Activated CD8-positive, alpha-beta T cell treated with anti-CD3 and anti-CD28 coated beads, Interleukin-2, amount 10 ng/mL, durations not matched to agents 7 days and 5 days (primary cell): ENCODE results near the gene PLXNC1. TPM values are rescaled to one million over a fixed set of nuclear protein-coding genes. Genes with fewer than 3 reads are reported as not detected.
A peak's percentile ranks its signal among the peaks of the same experiment; 100 is the strongest.

Source experiments
- ATAC-seq: fragments of 150-1000 bp; cut with Tn5 transposase; one replicate; pipeline ENCODE4 v1.10.0; 2021; ENCODE audit warnings: moderate library complexity
- CTCF ChIA-PET: fragments of 350-600 bp; sonication (Branson Sonifier 250); formaldehyde crosslinking; loops from one replicate; lab custom pipeline; 2021; ENCODE audit warnings: antibody characterized with exemption; lab: Charles Lee
- POLR2A ChIA-PET: fragments of 350-600 bp; sonication (Branson Sonifier 250); formaldehyde crosslinking; loops from one replicate; lab custom pipeline; 2021; ENCODE audit warnings: antibody characterized with exemption; lab: Charles Lee
- DNase-seq: peaks from one replicate; pipeline ENCODE4 v3.0.0-alpha.2; 2020
- H3K27ac Mint-ChIP-seq: one replicate; pipeline ENCODE4 v1.8.0; 2021; ENCODE audit warnings: mild to moderate bottlenecking, mixed read lengths
- H3K27me3 Mint-ChIP-seq: one replicate; pipeline ENCODE4 v1.8.0; 2021; ENCODE audit warnings: low read depth, mixed read lengths
- H3K36me3 Mint-ChIP-seq: one replicate; pipeline ENCODE4 v1.8.0; 2021; ENCODE audit warnings: low read depth, mixed read lengths
- H3K4me1 Mint-ChIP-seq: one replicate; pipeline ENCODE4 v1.8.0; 2021; ENCODE audit warnings: low read depth, mixed read lengths
- H3K4me3 Mint-ChIP-seq: one replicate; pipeline ENCODE4 v1.8.0; 2021; ENCODE audit warnings: mild to moderate bottlenecking, mixed read lengths
- H3K9me3 Mint-ChIP-seq: one replicate; pipeline ENCODE4 v1.8.0; 2022; ENCODE audit warnings: mixed read lengths; ENCODE audit not compliant: insufficient read depth
- total RNA-seq, 2 experiments: library from RNA; stranded (reverse); gene quantifications; one replicate each; pipeline ENCODE4 v1.2.3, GENCODE V29; 2021

PLXNC1 gene
- total RNA-seq, 2 experiments from 2014 or later = 43.8 to 45.6 TPM

DNA sequence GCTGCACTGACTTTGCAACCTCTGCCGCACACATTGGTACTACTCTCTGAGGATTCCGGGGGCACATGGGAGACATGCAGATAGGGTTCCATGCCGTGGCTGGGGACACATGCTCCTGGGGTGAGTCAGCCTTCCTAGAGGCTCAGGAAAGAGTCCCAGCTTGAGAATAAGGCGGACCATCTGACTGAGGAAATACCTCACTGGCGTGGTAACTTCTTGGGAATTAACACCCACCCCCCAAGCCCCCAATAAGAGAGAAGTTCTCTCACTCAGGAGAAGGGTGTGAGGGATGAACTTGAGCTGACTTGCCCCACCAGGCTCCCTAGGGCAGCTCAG lies 23.2 kb downstream of the PLXNC1 start:
- ATAC-seq (no peak), DNase-seq (no peak)
- no peaks in the 10 kb centered on the region for H3K27me3 Mint-ChIP-seq
- H3K4me3 Mint-ChIP-seq = no peak overlapping the region
- CTCF ChIA-PET = interaction anchor here (1.0 to 3.3 kb wide), 2 partner anchors 22 to 37 kb away, joined by 3 to 15 read pairs; partner anchors contain the start of gene PLXNC1
- H3K27ac Mint-ChIP-seq = no peak overlapping the region
- H3K9me3 Mint-ChIP-seq = no peaks in the 10 kb centered on the region
- peaks cover 52% of the 10 kb centered on the region for H3K36me3 Mint-ChIP-seq
- H3K4me1 Mint-ChIP-seq = peaks cover 65% of the 10 kb centered on the region
- POLR2A ChIA-PET = no interaction called here

DNA sequence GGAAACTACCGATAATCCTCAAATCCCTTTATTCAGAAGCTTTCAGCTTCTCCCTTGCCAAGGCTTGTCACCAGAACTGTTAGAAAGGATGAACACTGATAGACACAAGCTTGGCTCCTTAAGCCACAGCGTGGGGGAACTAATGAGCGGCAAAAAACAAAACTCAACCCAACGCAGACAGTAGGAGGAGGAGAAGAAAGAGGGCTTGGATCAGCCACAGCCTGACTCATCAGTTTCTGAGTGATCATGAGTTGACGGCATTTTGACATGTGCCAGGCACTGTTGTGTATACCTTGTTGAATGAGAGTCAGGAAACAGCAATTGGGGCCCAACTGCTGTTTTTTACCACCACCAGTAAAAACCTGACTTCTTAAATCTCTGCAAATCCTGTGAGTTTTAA lies 23.7 kb downstream of the PLXNC1 start:
- no peak overlapping the region for H3K27ac Mint-ChIP-seq

GRCh38 chr12:94172973-94173372 lies 24.6 kb downstream of the PLXNC1 start:
- peaks cover 8% of the 10 kb centered on the region for H3K9me3 Mint-ChIP-seq
- no peak for DNase-seq
- no peak for ATAC-seq
- H3K36me3 Mint-ChIP-seq = peaks cover 54% of the 10 kb centered on the region
- ChIA-PET CTCF (interaction anchor here (0.9 to 3.3 kb wide), 4 partner anchors 24 to 90 kb away, joined by 3 to 15 read pairs (median 4); partner anchors contain the start of gene PLXNC1), POLR2A (interaction anchor here (1.1 kb wide), 1 partner anchor 15 kb away, joined by 3 read pairs; no protein-coding TSS in a partner anchor)
- peaks cover 67% of the 10 kb centered on the region for H3K4me1 Mint-ChIP-seq
- no peak overlapping the region for H3K4me3 Mint-ChIP-seq
- no peaks in the 10 kb centered on the region for H3K27me3 Mint-ChIP-seq
- no peak overlapping the region for H3K27ac Mint-ChIP-seq

More for the DNA sequence above, 23.7 kb downstream of the PLXNC1 start:
- ChIA-PET CTCF (interaction anchor here (1.0 to 3.3 kb wide), 2 partner anchors 23 to 38 kb away, joined by 3 to 15 read pairs; partner anchors contain the start of gene PLXNC1), POLR2A (no interaction called here)
- Mint-ChIP-seq H3K27me3 (no peaks in the 10 kb centered on the region), H3K4me3 (no peak overlapping the region), H3K36me3 (peaks cover 52% of the 10 kb centered on the region), H3K4me1 (peaks cover 65% of the 10 kb centered on the region), H3K9me3 (no peaks in the 10 kb centered on the region)
- ATAC-seq = no peak
- DNase-seq = no peak

GRCh38 chr12:94173660-94174265 lies 25.4 kb downstream of the PLXNC1 start:
- Mint-ChIP-seq H3K4me3 (peak overlapping the region; percentile 12), H3K4me1 (peaks cover 60% of the 10 kb centered on the region), H3K9me3 (peaks cover 14% of the 10 kb centered on the region), H3K36me3 (peaks cover 60% of the 10 kb centered on the region), H3K27ac (peak overlapping the region; percentile 47), H3K27me3 (no peaks in the 10 kb centered on the region)
- CTCF ChIA-PET = interaction anchor here (0.6 to 3.3 kb wide), 9 partner anchors 8 to 431 kb away, joined by 3 to 15 read pairs (median 3); partner anchors contain the start of gene PLXNC1
- POLR2A ChIA-PET = interaction anchor here (1.0 to 1.8 kb wide), 3 partner anchors 16 to 34 kb away, joined by 3 to 6 read pairs (median 3); partner anchors contain the start of gene PLXNC1
- ATAC-seq (peak; percentile 37), DNase-seq (no peak)

- ChIA-PET POLR2A (interaction anchor here (0.5 to 1.8 kb wide), 3 partner anchors 26 to 396 kb away, joined by 3 to 6 read pairs (median 3); partner anchors contain the start of gene PLXNC1), CTCF (interaction anchor here (0.8 to 2.3 kb wide), 8 partner anchors 14 to 87 kb away, joined by 3 to 6 read pairs (median 4); no protein-coding TSS in a partner anchor)
- peak; percentile 57 for ATAC-seq
- Mint-ChIP-seq H3K4me3 (peak overlapping the region; percentile 12), H3K27ac (peak overlapping the region; percentile 47), H3K36me3 (peaks cover 61% of the 10 kb centered on the region), H3K4me1 (peaks cover 60% of the 10 kb centered on the region), H3K27me3 (no peaks in the 10 kb centered on the region), H3K9me3 (peaks cover 14% of the 10 kb centered on the region)
- peak; percentile 75 for DNase-seq
Observed at GRCh38 chr12:94174576-94174975, 26.2 kb downstream of the PLXNC1 start.

DNA sequence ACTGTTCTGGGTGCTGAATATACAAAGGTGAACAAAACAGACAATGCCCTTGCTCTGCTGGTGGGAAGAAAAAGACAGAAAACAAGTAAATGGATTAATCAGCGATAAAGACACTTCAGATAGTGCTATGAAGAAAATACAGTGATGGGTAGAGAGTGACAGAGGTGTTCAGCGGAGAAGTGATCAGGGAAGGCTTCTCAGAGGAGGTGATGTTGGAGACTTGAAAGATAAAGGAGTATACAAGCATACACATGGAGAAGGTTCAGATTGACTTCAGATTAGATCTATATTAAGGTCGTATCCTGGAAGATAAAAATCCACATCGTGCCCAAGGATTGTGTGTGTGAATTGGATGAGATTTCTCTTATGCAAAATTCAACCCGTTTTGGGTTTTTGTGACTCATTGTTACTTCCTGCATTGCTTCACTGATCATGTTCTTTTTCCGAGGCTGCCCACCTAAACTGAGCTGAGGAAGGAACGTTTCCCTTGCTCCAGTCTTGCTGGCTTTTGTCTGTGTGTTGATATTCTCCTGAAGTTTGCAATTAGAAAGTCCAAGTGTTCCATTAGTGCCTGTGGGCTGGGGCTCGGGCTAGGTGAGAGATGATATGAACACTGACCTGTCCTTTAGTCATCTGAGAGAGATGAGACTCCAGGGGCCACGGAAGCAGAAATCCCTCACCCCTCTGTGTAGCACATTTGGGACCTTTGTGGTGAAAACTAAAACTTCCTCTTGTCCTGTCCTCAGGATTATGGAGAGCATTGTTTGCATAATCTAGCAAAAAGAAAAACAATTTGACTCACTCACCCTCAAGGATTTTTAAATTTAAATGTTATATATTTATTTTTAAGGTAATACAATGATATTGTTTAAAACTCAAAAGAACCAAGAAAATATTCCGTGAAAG lies 27.6 kb downstream of the PLXNC1 start:
- DNase-seq (no peak), ATAC-seq (peak; percentile 27)
- Mint-ChIP-seq H3K4me1 (peaks cover 59% of the 10 kb centered on the region), H3K9me3 (peaks cover 14% of the 10 kb centered on the region), H3K27me3 (no peaks in the 10 kb centered on the region), H3K36me3 (peaks cover 61% of the 10 kb centered on the region), H3K27ac (peak overlapping the region; percentile 15), H3K4me3 (peak overlapping the region; percentile 13)
- ChIA-PET POLR2A (interaction anchor here (0.5 kb wide), 1 partner anchor 828 kb away, joined by 3 read pairs; no protein-coding TSS in a partner anchor), CTCF (interaction anchor here (1.4 to 2.3 kb wide), 2 partner anchors 23 to 27 kb away, joined by 3 to 5 read pairs; no protein-coding TSS in a partner anchor)

DNA sequence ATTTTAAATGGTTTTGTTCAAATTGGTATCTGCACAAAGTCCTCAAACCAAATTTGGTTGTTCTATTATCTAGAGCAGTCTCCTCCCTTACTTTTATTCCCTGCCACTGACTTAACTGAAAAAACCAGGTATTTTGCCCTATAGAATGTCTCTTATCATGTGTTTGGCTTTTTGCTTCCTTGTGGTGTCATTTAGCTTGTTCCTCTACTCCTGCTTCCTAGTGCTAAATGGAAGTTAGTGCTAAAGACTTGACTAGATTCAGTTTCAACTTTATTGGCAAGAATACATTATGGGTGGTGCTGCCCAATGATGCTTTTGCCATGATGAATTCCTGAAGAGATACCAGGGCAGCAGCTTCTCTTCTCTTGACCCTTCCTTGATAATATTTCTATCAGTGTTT lies 29.7 kb downstream of the PLXNC1 start:
- ChIA-PET POLR2A (no interaction called here), CTCF (interaction anchor here (1.0 to 1.2 kb wide), 3 partner anchors 15 to 29 kb away, joined by 3 to 4 read pairs (median 3); partner anchors contain the start of gene PLXNC1)
- Mint-ChIP-seq H3K36me3 (peaks cover 56% of the 10 kb centered on the region), H3K27ac (no peak overlapping the region), H3K4me1 (peaks cover 51% of the 10 kb centered on the region), H3K4me3 (no peak overlapping the region), H3K27me3 (no peaks in the 10 kb centered on the region), H3K9me3 (peaks cover 14% of the 10 kb centered on the region)
- DNase-seq = no peak
- ATAC-seq = no peak

- H3K36me3 Mint-ChIP-seq = peaks cover 60% of the 10 kb centered on the region
- no peaks in the 10 kb centered on the region for H3K27me3 Mint-ChIP-seq
- DNase-seq (no peak), ATAC-seq (no peak)
- CTCF ChIA-PET = interaction anchor here (1.0 to 1.2 kb wide), 3 partner anchors 14 to 30 kb away, joined by 3 to 4 read pairs (median 3); partner anchors contain the start of gene PLXNC1
- H3K27ac Mint-ChIP-seq = no peak overlapping the region
- POLR2A ChIA-PET = no interaction called here
- peaks cover 14% of the 10 kb centered on the region for H3K9me3 Mint-ChIP-seq
- H3K4me1 Mint-ChIP-seq = peaks cover 43% of the 10 kb centered on the region
- no peak overlapping the region for H3K4me3 Mint-ChIP-seq
Observed at GRCh38 chr12:94178882-94179281, 30.5 kb downstream of the PLXNC1 start.

DNA sequence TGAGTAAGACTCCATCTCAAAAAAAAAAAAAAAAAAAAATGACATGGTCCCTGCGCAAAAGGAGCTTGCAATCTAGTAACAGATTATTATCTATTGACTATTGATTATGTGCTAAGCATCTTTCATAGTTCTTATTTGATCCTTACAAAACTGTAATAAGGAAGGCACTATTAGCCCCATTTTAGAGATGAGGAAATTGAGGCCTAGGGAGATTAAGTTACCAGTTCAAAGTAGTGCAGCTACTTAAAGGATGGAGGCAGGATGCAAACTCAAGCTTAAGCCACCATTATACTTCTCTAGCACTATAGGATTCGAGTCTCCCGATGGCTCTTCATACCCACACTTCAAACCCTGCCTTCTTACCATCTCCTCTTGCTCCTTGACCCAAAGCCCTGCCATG lies 31.3 kb downstream of the PLXNC1 start:
- H3K27me3 Mint-ChIP-seq = no peaks in the 10 kb centered on the region
- H3K4me3 Mint-ChIP-seq = no peak overlapping the region
- ChIA-PET CTCF (interaction anchor here (1.8 kb wide), 1 partner anchor 22 kb away, joined by 5 read pairs; no protein-coding TSS in a partner anchor), POLR2A (interaction anchor here (1.0 kb wide), 1 partner anchor 442 kb away, joined by 3 read pairs; no protein-coding TSS in a partner anchor)
- ATAC-seq = no peak
- H3K4me1 Mint-ChIP-seq = peaks cover 36% of the 10 kb centered on the region
- peaks cover 60% of the 10 kb centered on the region for H3K36me3 Mint-ChIP-seq
- H3K27ac Mint-ChIP-seq = no peak overlapping the region
- peaks cover 14% of the 10 kb centered on the region for H3K9me3 Mint-ChIP-seq
- DNase-seq = no peak

DNA sequence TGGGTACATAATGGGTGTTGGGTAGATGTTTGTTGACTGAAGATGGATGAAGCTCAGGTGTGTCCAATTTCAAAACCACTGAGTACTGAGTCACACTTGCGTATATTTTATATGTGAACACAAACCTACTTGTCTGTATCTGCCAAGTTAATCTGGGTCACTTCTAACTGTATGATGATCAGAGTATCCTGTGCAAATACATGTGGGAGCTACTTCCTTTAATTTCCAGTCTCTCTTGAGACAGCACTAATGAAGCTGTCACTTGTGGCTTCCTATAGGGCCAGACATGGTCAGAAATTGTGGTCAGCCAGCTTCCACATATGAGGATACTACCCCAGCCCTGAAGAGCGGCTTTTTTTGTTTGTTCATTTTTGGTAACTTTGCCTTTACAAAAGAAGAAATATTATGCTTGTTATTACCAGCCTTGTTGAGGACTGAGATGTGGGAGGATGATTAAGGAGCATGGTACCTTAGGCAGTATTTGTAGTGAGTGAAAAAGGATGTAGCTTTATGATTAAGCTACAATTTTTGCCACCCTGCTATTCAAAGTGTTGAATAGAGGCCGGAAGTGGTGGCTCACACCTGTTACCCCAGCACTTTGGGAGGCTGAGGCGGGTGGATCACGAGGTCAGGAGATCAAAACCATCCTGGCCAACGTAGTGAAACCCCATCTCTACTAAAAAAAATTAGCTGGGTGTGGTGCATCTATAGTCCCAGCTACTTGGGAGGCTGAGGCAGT lies 32.4 kb downstream of the PLXNC1 start:
- no peak overlapping the region for H3K27ac Mint-ChIP-seq
- peaks cover 62% of the 10 kb centered on the region for H3K36me3 Mint-ChIP-seq
- peaks cover 35% of the 10 kb centered on the region for H3K4me1 Mint-ChIP-seq
- no peak for ATAC-seq
- ChIA-PET POLR2A (interaction anchor here (0.9 to 1.0 kb wide), 3 partner anchors 22 to 441 kb away, joined by 3 read pairs; no protein-coding TSS in a partner anchor), CTCF (interaction anchor here (0.9 to 1.8 kb wide), 3 partner anchors 9 to 23 kb away, joined by 3 to 5 read pairs (median 4); no protein-coding TSS in a partner anchor)
- no peaks in the 10 kb centered on the region for H3K27me3 Mint-ChIP-seq
- peaks cover 14% of the 10 kb centered on the region for H3K9me3 Mint-ChIP-seq
- H3K4me3 Mint-ChIP-seq = no peak overlapping the region
- no peak for DNase-seq
